Lower lobe of right lung (tissue), 2 donors: ENCODE measurements around the gene FLT3. TPM values are rescaled to one million over a fixed set of nuclear protein-coding genes. Genes with fewer than 3 reads are reported as not detected.
"Not testable (repeated sequence)": the region's sequence is repeated elsewhere in the genome, so short reads cannot be mapped to it uniquely, and the experiment has no call there.

Experiments used
- ATAC-seq, 2 donors: fragments of 200-7000 bp; cut with Tn5 transposase; one replicate each; pipeline ENCODE4 v1.9.1; 2020 to 2022; ENCODE audit warnings: mild to moderate bottlenecking in 2 of 2, moderate library complexity in 2 of 2
- DNase-seq: peaks from one replicate; pipeline ENCODE4 v3.0.0-alpha.2; 2020
- H3K27ac ChIP-seq: fragments of 200-600 bp; one replicate; pipeline ENCODE4 v1.8.0; 2022
- H3K27me3 ChIP-seq: fragments of 200-600 bp; one replicate; pipeline ENCODE4 v1.8.0; 2022; ENCODE audit warnings: low read depth
- H3K36me3 ChIP-seq: fragments of 200-600 bp; one replicate; pipeline ENCODE4 v1.8.0; 2022; ENCODE audit warnings: mild to moderate bottlenecking
- H3K4me1 ChIP-seq: fragments of 200-600 bp; one replicate; pipeline ENCODE4 v1.8.0; 2022
- H3K4me3 ChIP-seq: fragments of 200-600 bp; one replicate; pipeline ENCODE4 v1.8.0; 2022; ENCODE audit warnings: mild to moderate bottlenecking
- H3K9me3 ChIP-seq: fragments of 200-600 bp; one replicate; pipeline ENCODE4 v1.8.0; 2022
- CTCF ChIP-seq: fragments of 200-600 bp; IDR thresholded peaks from one replicate; pipeline ENCODE4 v1.8.0; 2022; ENCODE audit warnings: antibody characterized with exemption, mild to moderate bottlenecking
- intact Hi-C: fragments of 100-400 bp; cut with DNase I; formaldehyde crosslinking; loops from one replicate; pipeline ENCODE4 v1.11.0; 2022
- total RNA-seq: library from RNA; stranded (reverse); fragmentation: NEBNext Ultra II Directional; extraction: Animal tissue kit (Norgen Biotek cat#: 25700); gene quantifications from one replicate; pipeline ENCODE4 v1.2.1, GENCODE V29; 2021
- donor health status: DM: no; HTN: yes; CAD: no; lungs with severe emphysema.

The FLT3 gene
- total RNA-seq, 1 donor from 2014 or later = 1.6 TPM

- no peak overlapping the region for H3K27ac ChIP-seq
- intact Hi-C loops = no loop called here
- H3K27me3 ChIP-seq = no peaks in the 10 kb centered on the region
- H3K4me3 ChIP-seq = no peak overlapping the region
- no peak for DNase-seq
- no peaks in the 10 kb centered on the region for H3K36me3 ChIP-seq
- H3K4me1 ChIP-seq = no peaks in the 10 kb centered on the region
- no peak for ATAC-seq
- TF ChIP-seq CTCF = no peak
- H3K9me3 ChIP-seq = no peaks in the 10 kb centered on the region
Observed at GRCh38 chr13:28117689-28118377, 17.5 kb upstream of the FLT3 start.

- ATAC-seq (no peak), DNase-seq (no peak)
- intact Hi-C loops = no loop called here
- no peaks in the 10 kb centered on the region for H3K4me1 ChIP-seq
- no peaks in the 10 kb centered on the region for H3K27me3 ChIP-seq
- no peak overlapping the region for H3K27ac ChIP-seq
- H3K4me3 ChIP-seq = no peak overlapping the region
- H3K9me3 ChIP-seq = no peaks in the 10 kb centered on the region
- no peak for TF ChIP-seq CTCF
- H3K36me3 ChIP-seq = no peaks in the 10 kb centered on the region
Observed at GRCh38 chr13:28116736-28117135, 16.4 kb upstream of the FLT3 start.

GRCh38 chr13:28110414-28110813, 10.0 kb upstream of the FLT3 start:
- Histone ChIP-seq H3K27ac (no peak overlapping the region), H3K4me3 (no peak overlapping the region), H3K4me1 (no peaks in the 10 kb centered on the region), H3K9me3 (no peaks in the 10 kb centered on the region), H3K27me3 (peaks cover 3% of the 10 kb centered on the region), H3K36me3 (no peaks in the 10 kb centered on the region)
- ATAC-seq (no peak), DNase-seq (no peak)
- no peak for TF ChIP-seq CTCF
- intact Hi-C loops = no loop called here

GRCh38 chr13:28106976-28107375, 6.6 kb upstream of the FLT3 start:
- no peaks in the 10 kb centered on the region for H3K36me3 ChIP-seq
- no peaks in the 10 kb centered on the region for H3K9me3 ChIP-seq
- no peak for ATAC-seq
- no peak for DNase-seq
- no peaks in the 10 kb centered on the region for H3K4me1 ChIP-seq
- peaks cover 23% of the 10 kb centered on the region for H3K27me3 ChIP-seq
- H3K4me3 ChIP-seq = no peak overlapping the region
- no peak overlapping the region for H3K27ac ChIP-seq
- intact Hi-C loops = no loop called here
- TF ChIP-seq CTCF = no peak

- Histone ChIP-seq H3K27me3 (peaks cover 72% of the 10 kb centered on the region), H3K4me1 (peaks cover 14% of the 10 kb centered on the region)
- H3K36me3 ChIP-seq, H3K27ac ChIP-seq, DNase-seq, H3K9me3 ChIP-seq, intact Hi-C loops, H3K4me3 ChIP-seq, ATAC-seq: not testable (repeated sequence)
Observed at GRCh38 chr13:28101886-28102285, 1.5 kb upstream of the FLT3 start.

GRCh38 chr13:28099396-28100149, 803 bp downstream of the FLT3 start:
- DNase-seq (no peak), ATAC-seq (peak in 1 of 2 donors; percentile 63)
- TF ChIP-seq CTCF = no peak
- intact Hi-C loops = no loop called here
- Histone ChIP-seq H3K9me3 (no peaks in the 10 kb centered on the region), H3K36me3 (no peaks in the 10 kb centered on the region), H3K4me1 (peaks cover 14% of the 10 kb centered on the region), H3K27ac (no peak overlapping the region), H3K4me3 (peak overlapping the region; percentile 50), H3K27me3 (peaks cover 74% of the 10 kb centered on the region)
